Measurements from ENCODE around the gene BRK1.
"Not testable (repeated sequence)": the region's sequence is repeated elsewhere in the genome, so short reads cannot be mapped to it uniquely, and the experiment has no call there.

BRK1 gene

DNA sequence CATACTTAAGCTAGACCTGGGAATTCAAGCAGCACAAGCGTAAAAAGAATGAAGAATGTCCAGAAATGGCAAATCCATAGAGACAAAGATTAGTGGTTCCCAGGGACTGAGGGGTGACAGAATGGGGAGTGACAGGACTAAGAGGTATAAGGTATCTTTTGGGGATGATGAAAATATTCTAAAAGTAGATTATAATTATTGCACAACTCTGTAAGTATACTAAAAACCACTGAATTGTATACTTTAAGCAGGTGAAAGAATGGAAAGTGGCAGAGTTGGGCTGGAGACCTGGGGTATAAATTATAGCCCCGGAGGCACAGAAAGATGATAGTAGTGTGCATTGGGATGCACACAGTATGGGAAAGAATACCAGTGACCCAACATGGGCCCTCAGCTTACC, 5.6 kb downstream of the BRK1 start:
- Histone ChIP-seq H3K27me3 (ENCODE audit: insufficient read depth, poor library complexity, severe bottlenecking) (no peaks in the 10 kb centered on the region), H3K36me3 (ENCODE audit: low read depth) (peaks cover 57% of the 10 kb centered on the region), H3K27ac (ENCODE audit: poor library complexity, severe bottlenecking) (no peak overlapping the region), H3K9me3 (ENCODE audit: severe bottlenecking) (no peaks in the 10 kb centered on the region), H3K4me1 (ENCODE audit: insufficient read depth, poor library complexity, severe bottlenecking) (peaks cover 5% of the 10 kb centered on the region), H3K4me3 (ENCODE audit: severe bottlenecking) (no peak overlapping the region)
- DNase-seq (ENCODE audit: low spot score) (no peak), ATAC-seq (ENCODE audit: low read depth) (no peak)
- TF ChIP-seq, protein P1, sequence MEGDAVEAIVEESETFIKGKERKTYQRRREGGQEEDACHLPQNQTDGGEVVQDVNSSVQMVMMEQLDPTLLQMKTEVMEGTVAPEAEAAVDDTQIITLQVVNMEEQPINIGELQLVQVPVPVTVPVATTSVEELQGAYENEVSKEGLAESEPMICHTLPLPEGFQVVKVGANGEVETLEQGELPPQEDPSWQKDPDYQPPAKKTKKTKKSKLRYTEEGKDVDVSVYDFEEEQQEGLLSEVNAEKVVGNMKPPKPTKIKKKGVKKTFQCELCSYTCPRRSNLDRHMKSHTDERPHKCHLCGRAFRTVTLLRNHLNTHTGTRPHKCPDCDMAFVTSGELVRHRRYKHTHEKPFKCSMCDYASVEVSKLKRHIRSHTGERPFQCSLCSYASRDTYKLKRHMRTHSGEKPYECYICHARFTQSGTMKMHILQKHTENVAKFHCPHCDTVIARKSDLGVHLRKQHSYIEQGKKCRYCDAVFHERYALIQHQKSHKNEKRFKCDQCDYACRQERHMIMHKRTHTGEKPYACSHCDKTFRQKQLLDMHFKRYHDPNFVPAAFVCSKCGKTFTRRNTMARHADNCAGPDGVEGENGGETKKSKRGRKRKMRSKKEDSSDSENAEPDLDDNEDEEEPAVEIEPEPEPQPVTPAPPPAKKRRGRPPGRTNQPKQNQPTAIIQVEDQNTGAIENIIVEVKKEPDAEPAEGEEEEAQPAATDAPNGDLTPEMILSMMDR (IDR thresholded peaks at IDR 0.05; ENCODE audit: poor library complexity, severe bottlenecking), result no peak

DNA sequence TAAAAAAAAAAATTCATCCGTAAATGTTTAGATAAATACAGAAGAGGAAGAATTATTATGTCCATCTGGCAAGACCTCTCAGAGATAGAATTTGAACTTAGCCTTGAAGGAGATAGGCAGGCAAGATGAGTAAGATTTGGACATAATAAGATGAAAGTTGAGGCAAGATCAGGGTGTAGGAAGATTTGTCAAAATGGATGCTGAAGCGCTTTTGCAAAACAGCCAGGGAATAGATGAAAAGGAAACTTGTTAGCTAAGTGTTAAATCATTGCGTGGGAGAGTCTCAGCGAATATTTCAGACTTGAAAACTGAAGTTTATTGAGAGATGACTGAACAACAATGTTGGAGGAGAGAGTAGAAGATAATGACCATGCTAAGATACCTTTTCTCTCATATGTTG, 7.2 kb downstream of the BRK1 start:
- DNase-seq (ENCODE audit: low spot score), result no peak
- ATAC-seq (ENCODE audit: low read depth), result no peak
- H3K36me3 ChIP-seq (ENCODE audit: low read depth), result peaks cover 72% of the 10 kb centered on the region

DNA sequence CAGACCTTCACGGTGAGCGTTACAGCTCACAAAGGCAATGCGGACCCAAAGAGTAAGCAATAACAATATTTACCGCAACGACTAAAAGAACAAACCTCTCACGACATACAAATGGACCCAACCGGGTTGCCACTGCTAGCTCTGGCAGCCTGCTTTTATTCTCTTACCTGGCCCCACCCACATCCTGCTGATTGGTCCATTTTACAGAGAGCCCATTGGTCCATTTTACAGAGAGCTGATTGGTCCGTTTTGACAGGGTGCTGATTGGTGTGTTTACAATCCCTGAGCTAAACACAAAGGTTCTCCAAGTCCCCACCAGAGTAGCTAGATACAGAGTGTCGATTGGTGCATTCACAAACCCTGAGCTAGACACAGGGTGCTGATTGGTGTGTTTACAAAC, 20.4 kb downstream of the BRK1 start:
- not testable (repeated sequence) for ATAC-seq (ENCODE audit: low read depth); H3K4me3 ChIP-seq (ENCODE audit: severe bottlenecking); H3K36me3 ChIP-seq (ENCODE audit: low read depth); H3K27ac ChIP-seq (ENCODE audit: poor library complexity, severe bottlenecking); H3K9me3 ChIP-seq (ENCODE audit: severe bottlenecking); DNase-seq (ENCODE audit: low spot score); H3K27me3 ChIP-seq (ENCODE audit: insufficient read depth, poor library complexity, severe bottlenecking); H3K4me1 ChIP-seq (ENCODE audit: insufficient read depth, poor library complexity, severe bottlenecking)

More for the DNA sequence above, 7.2 kb downstream of the BRK1 start:
- Histone ChIP-seq H3K9me3 (ENCODE audit: severe bottlenecking) (no peaks in the 10 kb centered on the region), H3K4me1 (ENCODE audit: insufficient read depth, poor library complexity, severe bottlenecking) (no peaks in the 10 kb centered on the region), H3K27me3 (ENCODE audit: insufficient read depth, poor library complexity, severe bottlenecking) (no peaks in the 10 kb centered on the region), H3K4me3 (ENCODE audit: severe bottlenecking) (no peak overlapping the region), H3K27ac (ENCODE audit: poor library complexity, severe bottlenecking) (no peak overlapping the region)
- TF ChIP-seq, protein P1 (IDR thresholded peaks at IDR 0.05; ENCODE audit: poor library complexity, severe bottlenecking), result no peak

DNA sequence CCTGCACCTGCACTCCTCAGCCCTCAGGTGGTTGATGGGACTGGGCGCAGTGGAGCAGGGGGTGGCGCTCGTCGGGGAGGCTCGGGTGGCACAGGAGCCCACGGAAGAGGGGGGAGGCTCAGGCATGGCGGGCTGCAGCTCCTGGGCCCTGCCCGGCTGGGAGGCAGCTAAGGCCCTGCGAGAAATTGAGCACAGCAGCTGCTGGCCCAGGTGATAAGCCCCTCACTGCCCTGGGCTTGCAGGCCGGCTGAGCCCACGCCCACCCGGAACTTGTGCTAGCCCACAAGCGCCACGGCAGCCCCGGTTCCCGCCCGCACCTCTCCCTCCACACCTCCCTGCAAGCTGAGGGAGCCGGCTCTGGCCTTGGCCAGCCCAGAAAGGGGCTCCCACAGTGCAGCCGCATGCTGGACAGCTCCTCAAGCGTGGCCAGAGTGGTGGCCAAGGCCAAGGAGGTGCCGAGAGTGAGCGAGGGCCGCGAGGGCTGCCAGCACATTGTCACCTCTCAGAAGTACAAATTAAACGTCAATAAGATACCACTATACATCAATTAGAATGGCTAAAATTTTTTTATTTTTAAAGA, 21.0 kb downstream of the BRK1 start:
- DNase-seq (ENCODE audit: low spot score), result no peak
- Histone ChIP-seq H3K36me3 (ENCODE audit: low read depth) (no peaks in the 10 kb centered on the region), H3K9me3 (ENCODE audit: severe bottlenecking) (no peaks in the 10 kb centered on the region), H3K27ac (ENCODE audit: poor library complexity, severe bottlenecking) (no peak overlapping the region), H3K4me1 (ENCODE audit: insufficient read depth, poor library complexity, severe bottlenecking) (no peaks in the 10 kb centered on the region), H3K27me3 (ENCODE audit: insufficient read depth, poor library complexity, severe bottlenecking) (no peaks in the 10 kb centered on the region), H3K4me3 (ENCODE audit: severe bottlenecking) (no peak overlapping the region)
- TF ChIP-seq, protein P1 (IDR thresholded peaks at IDR 0.05; ENCODE audit: poor library complexity, severe bottlenecking), result no peak
- ATAC-seq (ENCODE audit: low read depth), result no peak

DNA sequence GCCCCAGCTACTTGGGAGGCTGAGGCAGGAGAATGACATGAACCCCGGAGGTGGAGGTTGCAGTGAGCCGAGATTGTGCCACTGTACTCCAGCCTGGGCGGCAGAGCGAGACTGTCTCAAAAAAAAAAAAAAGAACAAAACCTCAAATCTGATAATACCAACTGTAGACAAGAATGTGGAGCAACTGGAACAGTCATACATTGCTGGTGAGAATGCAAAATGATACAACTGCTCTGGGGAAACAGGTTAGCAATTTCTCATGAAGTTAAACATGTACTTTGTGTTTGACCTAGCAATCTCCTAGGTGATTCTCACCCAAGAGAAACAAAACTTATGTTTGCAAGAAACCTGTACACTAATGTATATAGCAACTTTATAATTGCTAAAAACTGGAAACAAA, 21.7 kb downstream of the BRK1 start:
- ATAC-seq (ENCODE audit: low read depth) (no peak), DNase-seq (ENCODE audit: low spot score) (no peak)
- H3K4me1 ChIP-seq (ENCODE audit: insufficient read depth, poor library complexity, severe bottlenecking), result no peaks in the 10 kb centered on the region
- TF ChIP-seq, protein P1 (IDR thresholded peaks at IDR 0.05; ENCODE audit: poor library complexity, severe bottlenecking), result no peak
- H3K4me3 ChIP-seq (ENCODE audit: severe bottlenecking), result no peak overlapping the region
- H3K9me3 ChIP-seq (ENCODE audit: severe bottlenecking), result no peaks in the 10 kb centered on the region
- H3K36me3 ChIP-seq (ENCODE audit: low read depth), result no peaks in the 10 kb centered on the region
- H3K27ac ChIP-seq (ENCODE audit: poor library complexity, severe bottlenecking), result no peak overlapping the region
- no peaks in the 10 kb centered on the region for H3K27me3 ChIP-seq (ENCODE audit: insufficient read depth, poor library complexity, severe bottlenecking)

Data from RWPE2 (cell line).